DND-41 (cell line): Measurements from ENCODE around the gene SUSD4.

ENCODE experiments used
- ATAC-seq: fragments of 200-7000 bp; cut with Tn5 transposase; 3 replicates; pipeline ENCODE4 v1.9.1; 2021; ENCODE audit warnings: low read depth; ENCODE audit not compliant: insufficient read depth
- DNase-seq: peaks from one replicate; pipeline ENCODE4 v3.0.0-alpha.2; 2020
- H2AFZ ChIP-seq: 2 replicates; pipeline ENCODE4 v1.6.0; 2012; ENCODE audit warnings: low read depth, low read length
- H3K27ac ChIP-seq: 2 replicates; pipeline ENCODE4 v1.5.1; 2012; ENCODE audit warnings: low read length, inconsistent platforms
- H3K27me3 ChIP-seq: fragments of 200-600 bp; sonication (generic); 2 replicates; pipeline ENCODE4 v1.6.0; 2012; ENCODE audit warnings: low read length, mild to moderate bottlenecking, inconsistent platforms; ENCODE audit not compliant: insufficient read depth, poor library complexity
- H3K36me3 ChIP-seq: 2 replicates; pipeline ENCODE4 v1.5.1; 2012; ENCODE audit warnings: low read length, inconsistent platforms; ENCODE audit not compliant: insufficient read depth
- H3K4me1 ChIP-seq: 2 replicates; pipeline ENCODE4 v1.5.1; 2012; ENCODE audit warnings: mild to moderate bottlenecking, low read length; ENCODE audit not compliant: insufficient read depth
- H3K4me2 ChIP-seq: 2 replicates; pipeline ENCODE4 v1.6.0; 2012; ENCODE audit warnings: mild to moderate bottlenecking, moderate library complexity, low read length, inconsistent platforms; ENCODE audit not compliant: insufficient read depth
- H3K4me3 ChIP-seq, 2 experiments: fragments of 200-600 bp in 1 of 2; shearing (Covaris generic) in 1 of 2; 2 replicates each; pipeline ENCODE4 v1.5.1; 2012 to 2016; ENCODE audit warnings: inconsistent platforms in 2 of 2, low read length in 2 of 2, mild to moderate bottlenecking in 2 of 2, low read depth in 1 of 2, moderate library complexity in 1 of 2
- H3K79me2 ChIP-seq: 2 replicates; pipeline ENCODE4 v1.6.0; 2012; ENCODE audit warnings: low read length, inconsistent platforms; ENCODE audit not compliant: insufficient read depth
- H3K9ac ChIP-seq: 2 replicates; pipeline ENCODE4 v1.6.0; 2012; ENCODE audit warnings: low read depth, mild to moderate bottlenecking, inconsistent platforms, low read length, moderate library complexity
- H3K9me3 ChIP-seq: 2 replicates; pipeline ENCODE4 v1.5.1; 2012; ENCODE audit warnings: low read length, moderate library complexity, mild to moderate bottlenecking, inconsistent platforms; ENCODE audit not compliant: insufficient read depth, severe bottlenecking
- H4K20me1 ChIP-seq: 2 replicates; pipeline ENCODE4 v1.6.0; 2012; ENCODE audit warnings: low read length; ENCODE audit not compliant: insufficient read depth
- CTCF ChIP-seq: IDR thresholded peaks from 2 replicates; pipeline ENCODE4 v1.5.1; 2012; ENCODE audit warnings: borderline replicate concordance, low read length, moderate library complexity, mild to moderate bottlenecking; ENCODE audit not compliant: poor library complexity, severe bottlenecking; ENCODE audit errors: extremely low read depth
- EZH2 ChIP-seq: IDR thresholded peaks from 3 replicates; pipeline ENCODE4 v1.6.1; 2012; ENCODE audit warnings: borderline replicate concordance, low read depth, mild to moderate bottlenecking, moderate library complexity, low read length, inconsistent platforms; ENCODE audit not compliant: severe bottlenecking

Gene SUSD4

GRCh38 chr1:223179280-223179679 is 184.7 kb downstream of the SUSD4 start:
- Histone ChIP-seq H3K9me3 (no peaks in the 10 kb centered on the region), H3K27ac (no peak overlapping the region), H3K36me3 (no peaks in the 10 kb centered on the region), H3K9ac (no peak overlapping the region), H3K4me2 (no peak overlapping the region), H3K4me1 (no peaks in the 10 kb centered on the region), H2AFZ (no peak overlapping the region), H3K79me2 (no peaks in the 10 kb centered on the region), H3K4me3 (no peak overlapping the region), H4K20me1 (no peaks in the 10 kb centered on the region), H3K27me3 (no peaks in the 10 kb centered on the region)
- no peak for TF ChIP-seq EZH2
- no peak for TF ChIP-seq CTCF
- DNase-seq: no peak
- no peak for ATAC-seq

- H3K79me2 ChIP-seq: no peaks in the 10 kb centered on the region
- no peak for TF ChIP-seq EZH2
- no peak for TF ChIP-seq CTCF
- ATAC-seq: no peak
Measured at GRCh38 chr1:223177681-223178080, 186.3 kb downstream of the SUSD4 start.

GRCh38 chr1:223176437-223176836 is 187.5 kb downstream of the SUSD4 start:
- no peaks in the 10 kb centered on the region for H3K27me3 ChIP-seq
- no peak overlapping the region for H3K27ac ChIP-seq
- no peaks in the 10 kb centered on the region for H4K20me1 ChIP-seq
- no peak overlapping the region for H2AFZ ChIP-seq
- DNase-seq (no peak), ATAC-seq (no peak)
- H3K4me3 ChIP-seq: no peak overlapping the region
- no peaks in the 10 kb centered on the region for H3K36me3 ChIP-seq
- H3K4me1 ChIP-seq: no peaks in the 10 kb centered on the region
- no peak overlapping the region for H3K9ac ChIP-seq
- no peak overlapping the region for H3K4me2 ChIP-seq
- H3K79me2 ChIP-seq: no peaks in the 10 kb centered on the region
- TF ChIP-seq CTCF (no peak), EZH2 (no peak)
- no peaks in the 10 kb centered on the region for H3K9me3 ChIP-seq

More at GRCh38 chr1:223177681-223178080, 186.3 kb downstream of the SUSD4 start:
- no peak overlapping the region for H2AFZ ChIP-seq
- no peaks in the 10 kb centered on the region for H3K36me3 ChIP-seq
- H3K4me3 ChIP-seq: no peak overlapping the region
- H3K27ac ChIP-seq: no peak overlapping the region
- H3K9me3 ChIP-seq: no peaks in the 10 kb centered on the region
- H3K4me1 ChIP-seq: no peaks in the 10 kb centered on the region
- no peaks in the 10 kb centered on the region for H4K20me1 ChIP-seq
- no peak for DNase-seq
- no peak overlapping the region for H3K4me2 ChIP-seq
- H3K9ac ChIP-seq: no peak overlapping the region
- H3K27me3 ChIP-seq: no peaks in the 10 kb centered on the region

GRCh38 chr1:223175633-223176032 is 188.3 kb downstream of the SUSD4 start:
- H3K9ac ChIP-seq: no peak overlapping the region
- no peak overlapping the region for H3K4me3 ChIP-seq
- no peak overlapping the region for H2AFZ ChIP-seq
- no peaks in the 10 kb centered on the region for H3K4me1 ChIP-seq
- no peaks in the 10 kb centered on the region for H4K20me1 ChIP-seq
- DNase-seq: no peak
- no peaks in the 10 kb centered on the region for H3K36me3 ChIP-seq
- no peaks in the 10 kb centered on the region for H3K27me3 ChIP-seq
- no peak for ATAC-seq
- no peak overlapping the region for H3K27ac ChIP-seq
- no peaks in the 10 kb centered on the region for H3K9me3 ChIP-seq
- H3K4me2 ChIP-seq: no peak overlapping the region
- TF ChIP-seq EZH2: no peak
- no peak for TF ChIP-seq CTCF
- H3K79me2 ChIP-seq: no peaks in the 10 kb centered on the region
